Measurements from ENCODE around the gene UBE4A.
"Not testable (repeated sequence)": the region's sequence is repeated elsewhere in the genome, so short reads cannot be mapped to it uniquely, and the experiment has no call there.

The UBE4A gene

GRCh38 chr11:118397448-118397847 lies 38.0 kb downstream of the UBE4A start:
- TF ChIP-seq CTCF (IDR thresholded peaks at IDR 0.05; ENCODE audit: low read depth, low read length, missing control alignments), result no peak
- no peak for DNase-seq (ENCODE audit: low read depth)
- no peak overlapping the region for H3K4me3 ChIP-seq (ENCODE audit: low read depth, low read length)

GRCh38 chr11:118398791-118399559 lies 39.6 kb downstream of the UBE4A start:
- peak; percentile 30 for DNase-seq (ENCODE audit: low read depth)
- no peak overlapping the region for H3K4me3 ChIP-seq (ENCODE audit: low read depth, low read length)
- TF ChIP-seq CTCF (IDR thresholded peaks at IDR 0.05; ENCODE audit: low read depth, low read length, missing control alignments), result no peak

GRCh38 chr11:118401151-118401879 lies 41.9 kb downstream of the UBE4A start, which contains the start of gene ATP5MG:
Gene ATP5MG (plus strand): TSS chr11:118401606. CDS start chr11:118401666, 60 bp downstream.
- peak; percentile 9 for TF ChIP-seq CTCF (IDR thresholded peaks at IDR 0.05; ENCODE audit: low read depth, low read length, missing control alignments)
- peak within 1 kb of the TSS; percentile 96 for H3K4me3 ChIP-seq (ENCODE audit: low read depth, low read length)
- DNase-seq (ENCODE audit: low read depth), result peak; percentile 83

- TF ChIP-seq CTCF (IDR thresholded peaks at IDR 0.05; ENCODE audit: low read depth, low read length, missing control alignments), result no peak
- DNase-seq (ENCODE audit: low read depth), result no peak
- peak overlapping the region; percentile 96 for H3K4me3 ChIP-seq (ENCODE audit: low read depth, low read length)
These were observed 42.6 kb downstream of the UBE4A start for GRCh38 chr11:118401880-118402590.

GRCh38 chr11:118402594-118402993 lies 43.2 kb downstream of the UBE4A start:
- peak overlapping the region; percentile 96 for H3K4me3 ChIP-seq (ENCODE audit: low read depth, low read length)
- DNase-seq (ENCODE audit: low read depth), result not testable (repeated sequence)

GRCh38 chr11:118406599-118407166 lies 47.3 kb downstream of the UBE4A start:
- H3K4me3 ChIP-seq (ENCODE audit: low read depth, low read length), result no peak overlapping the region
- DNase-seq (ENCODE audit: low read depth), result no peak
- TF ChIP-seq CTCF (IDR thresholded peaks at IDR 0.05; ENCODE audit: low read depth, low read length, missing control alignments), result no peak

All from GM12864 (cell line).